Pancreas (tissue), 10 donors: Measurements from ENCODE around the gene SLC5A1. TPM values are rescaled to one million over a fixed set of nuclear protein-coding genes. Genes with fewer than 3 reads are reported as not detected.

Experiments used
- ATAC-seq, 4 donors: fragments of 200-7000 bp; cut with Tn5 transposase; one replicate each; pipeline versions ENCODE4 v1.8.0 to v1.9.1; 2020; ENCODE audit warnings: mild to moderate bottlenecking in 4 of 4, moderate library complexity in 4 of 4
- DNase-seq, 6 donors: peaks; one replicate each; pipeline ENCODE4 v3.0.0-alpha.2; 2020
- FAIRE-seq: peaks from 2 replicates; lab custom pipeline; 2012; peaks lifted over from hg19 to GRCh38; lab: Jason Lieb, UNC
- H3K27ac ChIP-seq, 4 donors: fragments of 200-600 bp; sonication (generic); 1 replicate in 3 of 4; 2 replicates in 1 of 4; pipeline versions ENCODE4 v1.5.0 to v1.8.0; 2020
- H3K27me3 ChIP-seq, 4 donors: fragments of 200-600 bp; one replicate each; pipeline ENCODE4 v1.8.0; 2021
- H3K36me3 ChIP-seq, 3 donors: fragments of 200-600 bp; sonication (generic) in 1 of 3; one replicate each; pipeline versions ENCODE4 v1.5.0 to v1.8.0; 2020 to 2021
- H3K4me1 ChIP-seq, 3 donors: fragments of 200-600 bp; one replicate each; pipeline ENCODE4 v1.8.0; 2021
- H3K4me3 ChIP-seq, 4 donors: fragments of 200-600 bp; sonication (generic) in 2 of 4; one replicate each; pipeline versions ENCODE4 v1.5.0 to v1.8.0; 2020 to 2021
- H3K9me3 ChIP-seq, 4 donors: fragments of 200-600 bp; one replicate each; pipeline ENCODE4 v1.8.0; 2021
- WGBS, 2 donors: extraction: QIAGEN DNeasy Blood & Tissue Kit; methylation state at CpG; one replicate each; pipeline ENCODE4 v1.1.7; 2013; 5-methylcytosine and 5-hydroxymethylcytosine counted together
- intact Hi-C, 3 donors: fragments of 100-400 bp; cut with DNase I; formaldehyde crosslinking; loops; one replicate each; pipeline versions ENCODE4 v1.11.1 to v1.14.2; 2022
- polyA plus RNA-seq, 2 donors: library from polyadenylated mRNA; stranded (reverse); fragments of 200-250 nt; gene quantifications; one replicate each; pipeline ENCODE4 v1.2.3, GENCODE V29; 2013
- total RNA-seq, 6 donors: library from RNA; stranded (reverse); fragmentation: NEBNext Ultra II Directional in 4 of 6; extraction: Animal tissue kit (Norgen Biotek cat#: 25700) in 4 of 6; gene quantifications; one replicate each; pipeline versions ENCODE4 v1.2.1 to v1.2.4, GENCODE V29; 2021 to 2023
- TF ChIP-seq, protein P1 (sequence below), 4 donors: fragments of 200-600 bp; sonication (generic) in 3 of 4; IDR thresholded peaks; one replicate each; pipeline versions ENCODE4 v1.5.0 to v1.8.0; 2021; ENCODE audit warnings: antibody characterized with exemption in 4 of 4
- donor health status: healthy with polysubstance abuse.
- donor health status: DM: no; HTN: no; CAD: no; lungs with moderate emphysema.
- donor health status: DM: no; HTN: no; CAD: no.
- donor health status: control.
- donor health status: control.
- donor health status: Bipolar disorder and iron deficiency.
- donor health status: DM: yes; HTN: yes; CAD: no.
- donor health status: DM: no; HTN: no; CAD: no.
- donor health status: DM: no; HTN: no; CAD: no.
- donor health status: DM: yes; HTN: yes; CAD: no.

SLC5A1 gene
- total and polyA plus RNA-seq, 8 donors = 0.51 to 5.9 (median 2.6) TPM

DNA sequence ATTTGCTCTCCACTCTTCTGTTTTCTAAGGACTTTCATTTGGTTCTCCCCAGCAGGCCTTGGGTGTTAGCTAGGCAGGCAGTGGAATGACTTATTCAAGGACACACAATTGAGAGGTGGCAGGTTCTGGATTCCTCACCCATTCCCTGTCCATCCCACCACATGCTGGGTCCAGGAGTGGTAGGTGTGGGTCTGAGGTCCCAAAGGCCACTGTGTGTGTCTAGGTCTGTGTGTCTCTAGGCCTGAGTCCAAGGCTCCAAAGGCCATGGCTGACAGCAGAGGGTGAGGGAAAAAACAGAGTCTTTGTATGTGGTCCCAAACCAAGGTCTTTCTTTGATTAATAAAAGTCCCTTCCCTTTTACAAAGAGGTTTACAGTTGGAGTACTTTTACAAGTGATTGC, 40.8 kb downstream of the SLC5A1 start:
- FAIRE-seq = no peak
- no peak for ATAC-seq
- intact Hi-C loops = loop anchor here in 1 of 3 donors (5.0 kb wide), 1 partner anchor 102 kb away; no protein-coding TSS in a partner anchor
- Histone ChIP-seq H3K36me3 (no peaks in the 10 kb centered on the region), H3K27ac (no peak overlapping the region), H3K27me3 (no peaks in the 10 kb centered on the region), H3K9me3 (no peaks in the 10 kb centered on the region), H3K4me3 (no peak overlapping the region), H3K4me1 (peaks cover 0 to 6% (median 0%) of the 10 kb centered on the region in 3 donors)
- no peak for DNase-seq
- TF ChIP-seq, protein P1, sequence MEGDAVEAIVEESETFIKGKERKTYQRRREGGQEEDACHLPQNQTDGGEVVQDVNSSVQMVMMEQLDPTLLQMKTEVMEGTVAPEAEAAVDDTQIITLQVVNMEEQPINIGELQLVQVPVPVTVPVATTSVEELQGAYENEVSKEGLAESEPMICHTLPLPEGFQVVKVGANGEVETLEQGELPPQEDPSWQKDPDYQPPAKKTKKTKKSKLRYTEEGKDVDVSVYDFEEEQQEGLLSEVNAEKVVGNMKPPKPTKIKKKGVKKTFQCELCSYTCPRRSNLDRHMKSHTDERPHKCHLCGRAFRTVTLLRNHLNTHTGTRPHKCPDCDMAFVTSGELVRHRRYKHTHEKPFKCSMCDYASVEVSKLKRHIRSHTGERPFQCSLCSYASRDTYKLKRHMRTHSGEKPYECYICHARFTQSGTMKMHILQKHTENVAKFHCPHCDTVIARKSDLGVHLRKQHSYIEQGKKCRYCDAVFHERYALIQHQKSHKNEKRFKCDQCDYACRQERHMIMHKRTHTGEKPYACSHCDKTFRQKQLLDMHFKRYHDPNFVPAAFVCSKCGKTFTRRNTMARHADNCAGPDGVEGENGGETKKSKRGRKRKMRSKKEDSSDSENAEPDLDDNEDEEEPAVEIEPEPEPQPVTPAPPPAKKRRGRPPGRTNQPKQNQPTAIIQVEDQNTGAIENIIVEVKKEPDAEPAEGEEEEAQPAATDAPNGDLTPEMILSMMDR (IDR thresholded peaks at IDR 0.05) = no peak

DNA sequence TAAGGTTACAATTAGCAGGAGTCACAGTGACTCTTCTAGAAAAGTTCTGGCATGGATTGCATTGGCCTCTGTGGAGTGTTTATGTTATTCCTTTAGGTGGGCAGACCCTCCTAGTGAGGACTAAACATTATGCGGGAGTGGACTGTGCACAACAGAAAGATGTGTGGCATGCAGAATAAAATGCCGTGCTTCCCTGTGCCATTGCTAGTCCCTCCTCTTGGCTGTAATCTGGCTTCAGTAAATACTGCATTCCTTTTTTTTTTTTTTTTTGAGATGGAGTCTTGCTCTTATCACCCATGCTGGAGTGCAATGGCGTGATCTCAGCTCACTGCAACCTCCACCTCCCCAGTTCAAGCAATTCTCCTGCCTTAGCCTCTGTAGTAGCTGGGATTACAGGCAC, 45.0 kb downstream of the SLC5A1 start:
- DNase-seq = no peak
- peak in 1 of 4 donors; percentile 51 for ATAC-seq
- no peak for FAIRE-seq
- intact Hi-C loops = no loop called here
- H3K4me1 ChIP-seq = no peaks in the 10 kb centered on the region
- WGBS, 2 donors = 26 to 33% methylated on average over 3 of the region's 3 CpGs
- TF ChIP-seq, protein P1 (IDR thresholded peaks at IDR 0.05) = no peak
- no peak overlapping the region for H3K4me3 ChIP-seq
- no peaks in the 10 kb centered on the region for H3K27me3 ChIP-seq
- no peak overlapping the region for H3K27ac ChIP-seq
- H3K36me3 ChIP-seq = no peaks in the 10 kb centered on the region
- no peaks in the 10 kb centered on the region for H3K9me3 ChIP-seq

DNA sequence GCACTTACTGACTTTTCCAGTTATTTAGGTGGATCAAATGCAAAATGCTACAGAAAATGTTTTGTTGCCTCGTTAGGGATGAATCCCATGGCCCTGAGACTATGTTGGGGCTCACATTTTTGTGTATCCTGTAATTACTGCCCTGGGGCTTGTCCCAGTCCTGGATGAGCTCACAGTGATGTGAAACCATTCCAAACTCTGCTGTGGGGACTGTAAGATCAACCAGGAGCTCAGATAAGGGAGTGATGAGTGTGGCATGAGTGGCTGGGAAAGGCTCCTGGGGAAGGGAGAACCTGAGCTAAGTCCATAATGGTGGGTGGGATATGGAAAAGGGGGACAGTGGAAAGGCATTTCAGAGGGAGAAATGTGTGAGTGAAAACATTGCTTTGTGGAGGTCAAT, 54.0 kb downstream of the SLC5A1 start:
- WGBS, 2 donors = 14 to 35% methylated on average over 1 of the region's 1 CpG
- Histone ChIP-seq H3K36me3 (no peaks in the 10 kb centered on the region), H3K4me3 (no peak overlapping the region), H3K27ac (no peak overlapping the region), H3K9me3 (no peaks in the 10 kb centered on the region), H3K4me1 (no peaks in the 10 kb centered on the region), H3K27me3 (no peaks in the 10 kb centered on the region)
- ATAC-seq = no peak
- TF ChIP-seq, protein P1 (IDR thresholded peaks at IDR 0.05) = no peak
- no peak for FAIRE-seq
- intact Hi-C loops = no loop called here
- DNase-seq = no peak

DNA sequence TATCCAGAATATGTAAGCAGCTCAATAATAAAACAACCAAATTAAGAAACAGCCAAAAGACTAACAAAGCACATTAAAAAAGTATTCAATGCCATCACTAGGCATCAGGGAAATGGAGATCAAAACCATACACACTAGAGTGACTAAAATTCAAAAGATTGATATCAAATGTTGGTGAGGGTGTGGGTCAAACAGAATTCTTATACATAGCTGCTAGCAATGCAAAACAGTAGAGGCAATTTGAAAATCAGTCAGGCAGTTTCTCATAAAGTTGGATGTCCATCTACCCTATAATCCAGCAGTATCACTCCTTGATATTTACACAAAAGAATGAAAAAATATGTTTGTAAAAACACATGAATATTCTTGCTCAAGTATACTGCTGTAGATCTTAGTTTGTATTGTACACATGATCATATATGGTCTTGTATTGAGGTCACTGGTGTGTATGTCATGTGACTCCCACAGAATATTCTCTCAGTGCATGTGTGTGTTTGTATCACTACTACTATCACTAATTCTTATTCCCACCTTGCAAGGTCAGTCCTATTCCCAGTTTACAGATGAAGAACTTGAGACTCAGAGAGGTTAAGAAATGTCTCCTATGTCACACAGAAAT, 54.9 kb downstream of the SLC5A1 start:
- Histone ChIP-seq H3K27me3 (no peaks in the 10 kb centered on the region), H3K4me1 (no peaks in the 10 kb centered on the region), H3K27ac (no peak overlapping the region), H3K9me3 (no peaks in the 10 kb centered on the region), H3K4me3 (no peak overlapping the region), H3K36me3 (no peaks in the 10 kb centered on the region)
- ATAC-seq (no peak), DNase-seq (no peak), FAIRE-seq (no peak)
- TF ChIP-seq, protein P1 (IDR thresholded peaks at IDR 0.05) = no peak
- intact Hi-C loops = no loop called here

DNA sequence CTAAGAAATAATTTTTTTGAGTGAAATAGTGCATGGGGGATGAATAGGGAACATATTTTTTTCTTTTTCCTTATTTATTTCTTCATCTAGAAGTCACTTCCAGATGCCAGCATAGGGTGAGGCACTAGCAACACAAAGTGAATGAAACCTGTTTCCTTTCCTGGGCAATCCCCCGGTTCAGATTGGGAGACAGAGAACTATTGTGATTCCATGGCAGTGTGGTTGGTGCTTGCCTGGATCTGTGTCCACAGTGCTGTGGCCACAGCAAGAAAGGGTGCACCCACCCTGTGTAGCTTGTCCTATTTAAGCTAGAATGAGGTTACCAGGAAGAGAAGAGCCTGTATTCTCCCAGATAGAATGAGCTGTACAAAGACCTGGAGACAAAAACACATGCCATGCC, 57.6 kb downstream of the SLC5A1 start:
- DNase-seq = no peak
- no peak overlapping the region for H3K4me3 ChIP-seq
- no peak overlapping the region for H3K27ac ChIP-seq
- no peak for FAIRE-seq
- TF ChIP-seq, protein P1 (IDR thresholded peaks at IDR 0.05) = no peak
- H3K9me3 ChIP-seq = no peaks in the 10 kb centered on the region
- WGBS, 2 donors = 9 to 23% methylated on average over 1 of the region's 1 CpG
- H3K36me3 ChIP-seq = no peaks in the 10 kb centered on the region
- H3K4me1 ChIP-seq = no peaks in the 10 kb centered on the region
- intact Hi-C loops = no loop called here
- ATAC-seq = peak in 1 of 4 donors; percentile 60
- H3K27me3 ChIP-seq = no peaks in the 10 kb centered on the region
